HFFc6 (cell line): ENCODE results near the gene HOGA1. TPM values are rescaled to one million over a fixed set of nuclear protein-coding genes. Genes with fewer than 3 reads are reported as not detected.

Source experiments
- DNase-seq: peaks from one replicate; pipeline ENCODE4 v3.0.0-alpha.2; 2018
- H3K27ac Mint-ChIP-seq: 2 replicates; pipeline ENCODE4 v1.8.0; 2020; ENCODE audit warnings: mild to moderate bottlenecking, mixed read lengths
- H3K27me3 Mint-ChIP-seq: 2 replicates; pipeline ENCODE4 v1.8.0; 2021; ENCODE audit warnings: mild to moderate bottlenecking, moderate library complexity, mixed read lengths; ENCODE audit not compliant: insufficient read depth
- H3K36me3 Mint-ChIP-seq: 2 replicates; pipeline ENCODE4 v1.8.0; 2021; ENCODE audit warnings: low read depth, mixed read lengths
- H3K4me1 Mint-ChIP-seq: 2 replicates; pipeline ENCODE4 v1.8.0; 2020; ENCODE audit warnings: low read depth, mixed read lengths
- H3K4me3 Mint-ChIP-seq: 2 replicates; pipeline ENCODE4 v1.8.0; 2020; ENCODE audit warnings: mild to moderate bottlenecking, moderate library complexity, mixed read lengths
- H3K9me3 Mint-ChIP-seq: 2 replicates; pipeline ENCODE4 v1.8.0; 2020; ENCODE audit warnings: mild to moderate bottlenecking, mixed read lengths
- CTCF ChIP-seq: fragments of 200-600 bp; sonication (generic); IDR thresholded peaks from 2 replicates; pipeline ENCODE4 v1.5.0; 2021; ENCODE audit warnings: antibody characterized with exemption, mild to moderate bottlenecking
- total RNA-seq, 6 experiments: library from RNA; stranded (reverse); fragmentation: NEBNext Ultra II Directional; extraction: Animal tissue kit (Norgen Biotek cat#: 25700); gene quantifications; 2 replicates in 1 of 6; 3 replicates in 5 of 6; pipeline ENCODE4 v1.2.3, GENCODE V29; 2021

Gene HOGA1
- total RNA-seq, 6 experiments from 2014 or later = 0.26 to 0.66 (median 0.46) TPM

GRCh38 chr10:97628228-97628627 is 44.0 kb downstream of the HOGA1 start:
- H3K27me3 Mint-ChIP-seq = no peaks in the 10 kb centered on the region
- TF ChIP-seq CTCF = no peak
- no peaks in the 10 kb centered on the region for H3K9me3 Mint-ChIP-seq
- H3K36me3 Mint-ChIP-seq = no peaks in the 10 kb centered on the region
- peaks cover 17% of the 10 kb centered on the region for H3K4me1 Mint-ChIP-seq
- no peak overlapping the region for H3K4me3 Mint-ChIP-seq
- H3K27ac Mint-ChIP-seq = no peak overlapping the region
- DNase-seq = no peak

- no peak overlapping the region for H3K4me3 Mint-ChIP-seq
Observed at GRCh38 chr10:97629289-97629688, 45.1 kb downstream of the HOGA1 start.

GRCh38 chr10:97631098-97631497 is 46.9 kb downstream of the HOGA1 start:
- Mint-ChIP-seq H3K4me3 (no peak overlapping the region), H3K27me3 (no peaks in the 10 kb centered on the region), H3K4me1 (peaks cover 23% of the 10 kb centered on the region), H3K36me3 (no peaks in the 10 kb centered on the region), H3K27ac (0 out of 2 replicates have a peak overlapping the region, but pooled peaks have one; percentile 18), H3K9me3 (no peaks in the 10 kb centered on the region)
- no peak for DNase-seq
- TF ChIP-seq CTCF = no peak

More at GRCh38 chr10:97629289-97629688, 45.1 kb downstream of the HOGA1 start:
- H3K27me3 Mint-ChIP-seq = no peaks in the 10 kb centered on the region
- no peaks in the 10 kb centered on the region for H3K9me3 Mint-ChIP-seq
- DNase-seq = no peak
- no peak overlapping the region for H3K27ac Mint-ChIP-seq
- H3K4me1 Mint-ChIP-seq = peaks cover 23% of the 10 kb centered on the region
- no peaks in the 10 kb centered on the region for H3K36me3 Mint-ChIP-seq
- TF ChIP-seq CTCF = no peak

GRCh38 chr10:97632949-97633884 is 49.0 kb downstream of the HOGA1 start, which contains the start of gene MORN4:
MORN4 (minus strand) TSS chr10:97633500; CDS start chr10:97619653, 13,847 bp downstream.
- no peak for TF ChIP-seq CTCF
- DNase-seq = peak; percentile 89
- H3K27me3 Mint-ChIP-seq = no peaks in the 10 kb centered on the region
- peak within 1 kb of the TSS; percentile 96 for H3K4me3 Mint-ChIP-seq
- no peaks in the 10 kb centered on the region for H3K9me3 Mint-ChIP-seq
- H3K36me3 Mint-ChIP-seq = no peaks in the 10 kb centered on the region
- H3K27ac Mint-ChIP-seq = peak within 1 kb of the TSS; percentile 84
- H3K4me1 Mint-ChIP-seq = peaks cover 23% of the 10 kb centered on the region

- H3K27ac Mint-ChIP-seq = peak overlapping the region; percentile 84
- peak overlapping the region; percentile 96 for H3K4me3 Mint-ChIP-seq
- no peaks in the 10 kb centered on the region for H3K9me3 Mint-ChIP-seq
- DNase-seq = no peak
- peak; percentile 44; the same call in 1 of the 2 replicates for TF ChIP-seq CTCF
- peaks cover 23% of the 10 kb centered on the region for H3K4me1 Mint-ChIP-seq
- H3K36me3 Mint-ChIP-seq = no peaks in the 10 kb centered on the region
- no peaks in the 10 kb centered on the region for H3K27me3 Mint-ChIP-seq
Observed at GRCh38 chr10:97633921-97634320, 49.7 kb downstream of the HOGA1 start.
